HepG2 (cell line): ENCODE measurements around the gene SLC16A13. TPM values are rescaled to one million over a fixed set of nuclear protein-coding genes. Genes with fewer than 3 reads are reported as not detected.

Experiments
- ATRX ChIP-seq: sonication (generic); formaldehyde crosslinking; IDR thresholded peaks from 2 replicates; pipeline ENCODE4 v1.4.0; 2020; ENCODE audit warnings: missing genetic modification reagents, borderline replicate concordance
- BHLHE40 ChIP-seq: IDR thresholded peaks from 2 replicates; pipeline ENCODE4 v1.6.1; 2011; ENCODE audit warnings: low read length, improper control_type of control experiment
- CHD4 ChIP-seq: fragments of 200-600 bp; sonication (generic); IDR thresholded peaks from 2 replicates; pipeline ENCODE4 v1.7.0; 2017; ENCODE audit warnings: mild to moderate bottlenecking, low read length, borderline replicate concordance
- ETV5 ChIP-seq: IDR thresholded peaks from 2 replicates; pipeline ENCODE4 v1.6.1; 2018; ENCODE audit warnings: missing biosample characterization, missing genetic modification reagents, inconsistent platforms, borderline replicate concordance
- HOXA9 ChIP-seq: sonication (generic); formaldehyde crosslinking; IDR thresholded peaks from 2 replicates; pipeline ENCODE4 v1.8.1; 2022; ENCODE audit warnings: missing genetic modification reagents, mild to moderate bottlenecking, moderate library complexity, borderline replicate concordance
- KDM1A ChIP-seq: IDR thresholded peaks from 2 replicates; pipeline ENCODE4 v1.6.1; 2016; ENCODE audit warnings: missing compliant biosample characterization
- NCOA1 ChIP-seq: sonication (generic); formaldehyde crosslinking; IDR thresholded peaks from 2 replicates; pipeline ENCODE4 v1.9.0; 2021; ENCODE audit warnings: missing genetic modification reagents
- RBAK ChIP-seq: sonication (generic); formaldehyde crosslinking; IDR thresholded peaks from 2 replicates; pipeline ENCODE4 v1.5.1; 2020; ENCODE audit warnings: mild to moderate bottlenecking, missing genetic modification reagents
- ZC3H13 ChIP-seq: sonication (generic); formaldehyde crosslinking; IDR thresholded peaks from 2 replicates; pipeline ENCODE4 v1.8.1; 2023; ENCODE audit warnings: mild to moderate bottlenecking, missing genetic modification reagents, moderate library complexity
- ZMAT3 ChIP-seq: sonication (generic); formaldehyde crosslinking; conservative IDR thresholded peaks from 2 replicates; pipeline ENCODE4 v1.7.0; 2021; ENCODE audit warnings: missing genetic modification reagents
- ZNF292 ChIP-seq: sonication (generic); formaldehyde crosslinking; IDR thresholded peaks from 2 replicates; pipeline ENCODE4 v1.8.1; 2022; ENCODE audit warnings: mild to moderate bottlenecking, low read depth, missing genetic modification reagents, borderline replicate concordance
- ZNF326 ChIP-seq: sonication (generic); formaldehyde crosslinking; IDR thresholded peaks from 2 replicates; pipeline ENCODE4 v1.4.0; 2020; ENCODE audit warnings: missing genetic modification reagents, borderline replicate concordance
- ZNF354B ChIP-seq: sonication (generic); formaldehyde crosslinking; IDR thresholded peaks from 2 replicates; pipeline ENCODE4 v1.8.0; 2022; ENCODE audit warnings: mild to moderate bottlenecking, missing genetic modification reagents
- ZNF746 ChIP-seq: sonication (generic); formaldehyde crosslinking; IDR thresholded peaks from 2 replicates; pipeline ENCODE4 v1.8.0; 2022; ENCODE audit warnings: mild to moderate bottlenecking, missing genetic modification reagents
- ZNF850 ChIP-seq: sonication (generic); formaldehyde crosslinking; conservative IDR thresholded peaks from 2 replicates; pipeline ENCODE4 v1.9.0; 2021; ENCODE audit warnings: mild to moderate bottlenecking, missing genetic modification reagents
- polyA plus RNA-seq, 8 experiments: library from polyadenylated mRNA; depleted of rRNA in 3 of 8; stranded (reverse) in 7 of 8; unstranded in 1 of 8; fragments of >200 nt; fragmentation: Illumina TruSeq in 4 of 8; extraction: Trizol in 4 of 8; gene quantifications; 2 replicates each; pipeline versions ENCODE4 v1.2.1 to v1.2.3, GENCODE V29; 2011 to 2016; ENCODE audit warnings: low read depth in 4 of 8, missing spikeins in 1 of 8, mixed read lengths in 1 of 8; ENCODE audit not compliant: insufficient read depth in 1 of 8
- total RNA-seq, 5 experiments: library from RNA; depleted of rRNA; stranded (reverse); fragments of >200 nt; fragmentation: Illumina TruSeq; extraction: Trizol; gene quantifications; 2 replicates each; pipeline ENCODE4 v1.2.3, GENCODE V29; 2016; ENCODE audit warnings: low read depth in 1 of 5
- TF ChIP-seq, protein P1 (sequence below): sonication (generic); formaldehyde crosslinking; IDR thresholded peaks from 2 replicates; pipeline ENCODE4 v1.4.0; 2020; ENCODE audit warnings: low read depth, mild to moderate bottlenecking, missing genetic modification reagents
- TF ChIP-seq, protein P2 (sequence below): sonication (generic); formaldehyde crosslinking; IDR thresholded peaks from 2 replicates; pipeline ENCODE4 v1.5.0; 2020; ENCODE audit warnings: missing genetic modification reagents
- TF ChIP-seq, protein P3 (sequence below): sonication (generic); formaldehyde crosslinking; IDR thresholded peaks from 2 replicates; pipeline ENCODE4 v1.5.0; 2020; ENCODE audit warnings: mild to moderate bottlenecking, missing genetic modification reagents
- TF ChIP-seq, protein P4 (sequence below): sonication (generic); formaldehyde crosslinking; IDR thresholded peaks from 2 replicates; pipeline ENCODE4 v1.4.0; 2020; ENCODE audit warnings: mild to moderate bottlenecking, missing genetic modification reagents
- TF ChIP-seq, protein P5 (sequence below): sonication (generic); formaldehyde crosslinking; IDR thresholded peaks from 2 replicates; pipeline ENCODE4 v1.9.0; 2022; ENCODE audit warnings: low read depth, missing genetic modification reagents
- TF ChIP-seq, protein P6 (sequence below): sonication (generic); formaldehyde crosslinking; IDR thresholded peaks from 2 replicates; pipeline ENCODE4 v1.5.0; 2020; ENCODE audit warnings: mild to moderate bottlenecking, missing genetic modification reagents, moderate library complexity

SLC16A13 gene
- total and polyA plus RNA-seq, 2 of the 13 experiments (the other 11 are each of a cell fraction or from before 2014, with no cell fraction given), result 2.2 to 3.0 TPM

DNA sequence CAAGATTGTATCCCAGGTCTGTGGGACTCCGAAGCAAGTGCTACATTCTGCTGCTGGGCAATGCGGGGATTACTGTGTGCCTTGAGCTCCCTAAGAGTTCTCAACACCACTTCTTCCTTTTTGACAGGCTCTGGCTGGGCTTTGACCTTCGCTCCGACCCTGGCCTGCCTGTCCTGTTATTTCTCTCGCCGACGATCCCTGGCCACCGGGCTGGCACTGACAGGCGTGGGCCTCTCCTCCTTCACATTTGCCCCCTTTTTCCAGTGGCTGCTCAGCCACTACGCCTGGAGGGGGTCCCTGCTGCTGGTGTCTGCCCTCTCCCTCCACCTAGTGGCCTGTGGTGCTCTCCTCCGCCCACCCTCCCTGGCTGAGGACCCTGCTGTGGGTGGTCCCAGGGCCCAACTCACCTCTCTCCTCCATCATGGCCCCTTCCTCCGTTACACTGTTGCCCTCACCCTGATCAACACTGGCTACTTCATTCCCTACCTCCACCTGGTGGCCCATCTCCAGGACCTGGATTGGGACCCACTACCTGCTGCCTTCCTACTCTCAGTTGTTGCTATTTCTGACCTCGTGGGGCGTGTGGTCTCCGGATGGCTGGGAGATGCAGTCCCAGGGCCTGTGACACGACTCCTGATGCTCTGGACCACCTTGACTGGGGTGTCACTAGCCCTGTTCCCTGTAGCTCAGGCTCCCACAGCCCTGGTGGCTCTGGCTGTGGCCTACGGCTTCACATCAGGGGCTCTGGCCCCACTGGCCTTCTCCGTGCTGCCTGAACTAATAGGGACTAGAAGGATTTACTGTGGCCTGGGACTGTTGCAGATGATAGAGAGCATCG, 2.4 kb downstream of the SLC16A13 start (continued):
- TF ChIP-seq, protein P1, sequence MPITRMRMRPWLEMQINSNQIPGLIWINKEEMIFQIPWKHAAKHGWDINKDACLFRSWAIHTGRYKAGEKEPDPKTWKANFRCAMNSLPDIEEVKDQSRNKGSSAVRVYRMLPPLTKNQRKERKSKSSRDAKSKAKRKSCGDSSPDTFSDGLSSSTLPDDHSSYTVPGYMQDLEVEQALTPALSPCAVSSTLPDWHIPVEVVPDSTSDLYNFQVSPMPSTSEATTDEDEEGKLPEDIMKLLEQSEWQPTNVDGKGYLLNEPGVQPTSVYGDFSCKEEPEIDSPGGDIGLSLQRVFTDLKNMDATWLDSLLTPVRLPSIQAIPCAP (CRISPR knock-in tag), result no peak
- TF ChIP-seq, protein P2, sequence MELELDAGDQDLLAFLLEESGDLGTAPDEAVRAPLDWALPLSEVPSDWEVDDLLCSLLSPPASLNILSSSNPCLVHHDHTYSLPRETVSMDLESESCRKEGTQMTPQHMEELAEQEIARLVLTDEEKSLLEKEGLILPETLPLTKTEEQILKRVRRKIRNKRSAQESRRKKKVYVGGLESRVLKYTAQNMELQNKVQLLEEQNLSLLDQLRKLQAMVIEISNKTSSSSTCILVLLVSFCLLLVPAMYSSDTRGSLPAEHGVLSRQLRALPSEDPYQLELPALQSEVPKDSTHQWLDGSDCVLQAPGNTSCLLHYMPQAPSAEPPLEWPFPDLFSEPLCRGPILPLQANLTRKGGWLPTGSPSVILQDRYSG, result no peak
- TF ChIP-seq ETV5 (CRISPR knock-in tag) (no peak), ZNF292 (CRISPR knock-in tag) (peak; percentile 23; the same call in 1 of the 2 replicates), HOXA9 (CRISPR knock-in tag) (no peak), RBAK (no peak), KDM1A (CRISPR knock-in tag) (no peak), ZNF354B (CRISPR knock-in tag) (no peak), ZNF746 (CRISPR knock-in tag) (no peak), ATRX (no peak), NCOA1 (CRISPR knock-in tag) (no peak), ZNF326 (CRISPR knock-in tag) (no peak), BHLHE40 (no peak), ZNF850 (CRISPR knock-in tag) (no peak), ZC3H13 (CRISPR knock-in tag) (peak; percentile 62; the same call in 1 of the 2 replicates), CHD4 (peak; percentile 27; the same call in 1 of the 2 replicates), ZMAT3 (CRISPR knock-in tag) (no peak)
- TF ChIP-seq, protein P3, sequence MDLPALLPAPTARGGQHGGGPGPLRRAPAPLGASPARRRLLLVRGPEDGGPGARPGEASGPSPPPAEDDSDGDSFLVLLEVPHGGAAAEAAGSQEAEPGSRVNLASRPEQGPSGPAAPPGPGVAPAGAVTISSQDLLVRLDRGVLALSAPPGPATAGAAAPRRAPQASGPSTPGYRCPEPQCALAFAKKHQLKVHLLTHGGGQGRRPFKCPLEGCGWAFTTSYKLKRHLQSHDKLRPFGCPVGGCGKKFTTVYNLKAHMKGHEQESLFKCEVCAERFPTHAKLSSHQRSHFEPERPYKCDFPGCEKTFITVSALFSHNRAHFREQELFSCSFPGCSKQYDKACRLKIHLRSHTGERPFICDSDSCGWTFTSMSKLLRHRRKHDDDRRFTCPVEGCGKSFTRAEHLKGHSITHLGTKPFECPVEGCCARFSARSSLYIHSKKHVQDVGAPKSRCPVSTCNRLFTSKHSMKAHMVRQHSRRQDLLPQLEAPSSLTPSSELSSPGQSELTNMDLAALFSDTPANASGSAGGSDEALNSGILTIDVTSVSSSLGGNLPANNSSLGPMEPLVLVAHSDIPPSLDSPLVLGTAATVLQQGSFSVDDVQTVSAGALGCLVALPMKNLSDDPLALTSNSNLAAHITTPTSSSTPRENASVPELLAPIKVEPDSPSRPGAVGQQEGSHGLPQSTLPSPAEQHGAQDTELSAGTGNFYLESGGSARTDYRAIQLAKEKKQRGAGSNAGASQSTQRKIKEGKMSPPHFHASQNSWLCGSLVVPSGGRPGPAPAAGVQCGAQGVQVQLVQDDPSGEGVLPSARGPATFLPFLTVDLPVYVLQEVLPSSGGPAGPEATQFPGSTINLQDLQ (CRISPR knock-in tag), result no peak
- TF ChIP-seq, protein P4, sequence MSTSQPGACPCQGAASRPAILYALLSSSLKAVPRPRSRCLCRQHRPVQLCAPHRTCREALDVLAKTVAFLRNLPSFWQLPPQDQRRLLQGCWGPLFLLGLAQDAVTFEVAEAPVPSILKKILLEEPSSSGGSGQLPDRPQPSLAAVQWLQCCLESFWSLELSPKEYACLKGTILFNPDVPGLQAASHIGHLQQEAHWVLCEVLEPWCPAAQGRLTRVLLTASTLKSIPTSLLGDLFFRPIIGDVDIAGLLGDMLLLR (CRISPR knock-in tag), result no peak
- TF ChIP-seq, protein P5, sequence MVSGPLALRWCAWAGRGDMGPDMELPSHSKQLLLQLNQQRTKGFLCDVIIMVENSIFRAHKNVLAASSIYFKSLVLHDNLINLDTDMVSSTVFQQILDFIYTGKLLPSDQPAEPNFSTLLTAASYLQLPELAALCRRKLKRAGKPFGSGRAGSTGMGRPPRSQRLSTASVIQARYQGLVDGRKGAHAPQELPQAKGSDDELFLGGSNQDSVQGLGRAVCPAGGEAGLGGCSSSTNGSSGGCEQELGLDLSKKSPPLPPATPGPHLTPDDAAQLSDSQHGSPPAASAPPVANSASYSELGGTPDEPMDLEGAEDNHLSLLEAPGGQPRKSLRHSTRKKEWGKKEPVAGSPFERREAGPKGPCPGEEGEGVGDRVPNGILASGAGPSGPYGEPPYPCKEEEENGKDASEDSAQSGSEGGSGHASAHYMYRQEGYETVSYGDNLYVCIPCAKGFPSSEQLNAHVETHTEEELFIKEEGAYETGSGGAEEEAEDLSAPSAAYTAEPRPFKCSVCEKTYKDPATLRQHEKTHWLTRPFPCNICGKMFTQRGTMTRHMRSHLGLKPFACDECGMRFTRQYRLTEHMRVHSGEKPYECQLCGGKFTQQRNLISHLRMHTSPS, result peak; percentile 45; the same call in 1 of the 2 replicates
- TF ChIP-seq, protein P6, sequence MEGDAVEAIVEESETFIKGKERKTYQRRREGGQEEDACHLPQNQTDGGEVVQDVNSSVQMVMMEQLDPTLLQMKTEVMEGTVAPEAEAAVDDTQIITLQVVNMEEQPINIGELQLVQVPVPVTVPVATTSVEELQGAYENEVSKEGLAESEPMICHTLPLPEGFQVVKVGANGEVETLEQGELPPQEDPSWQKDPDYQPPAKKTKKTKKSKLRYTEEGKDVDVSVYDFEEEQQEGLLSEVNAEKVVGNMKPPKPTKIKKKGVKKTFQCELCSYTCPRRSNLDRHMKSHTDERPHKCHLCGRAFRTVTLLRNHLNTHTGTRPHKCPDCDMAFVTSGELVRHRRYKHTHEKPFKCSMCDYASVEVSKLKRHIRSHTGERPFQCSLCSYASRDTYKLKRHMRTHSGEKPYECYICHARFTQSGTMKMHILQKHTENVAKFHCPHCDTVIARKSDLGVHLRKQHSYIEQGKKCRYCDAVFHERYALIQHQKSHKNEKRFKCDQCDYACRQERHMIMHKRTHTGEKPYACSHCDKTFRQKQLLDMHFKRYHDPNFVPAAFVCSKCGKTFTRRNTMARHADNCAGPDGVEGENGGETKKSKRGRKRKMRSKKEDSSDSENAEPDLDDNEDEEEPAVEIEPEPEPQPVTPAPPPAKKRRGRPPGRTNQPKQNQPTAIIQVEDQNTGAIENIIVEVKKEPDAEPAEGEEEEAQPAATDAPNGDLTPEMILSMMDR (CRISPR knock-in tag), result peak; percentile 56
